GM19099 (cell line): Measurements from ENCODE around the gene STUM.

Experiments used
- POLR2A ChIP-seq: IDR thresholded peaks from 3 replicates; pipeline ENCODE4 v1.6.1; 2011; ENCODE audit warnings: low read depth; ENCODE audit not compliant: insufficient read length; ENCODE audit errors: extremely low read depth

STUM gene

DNA sequence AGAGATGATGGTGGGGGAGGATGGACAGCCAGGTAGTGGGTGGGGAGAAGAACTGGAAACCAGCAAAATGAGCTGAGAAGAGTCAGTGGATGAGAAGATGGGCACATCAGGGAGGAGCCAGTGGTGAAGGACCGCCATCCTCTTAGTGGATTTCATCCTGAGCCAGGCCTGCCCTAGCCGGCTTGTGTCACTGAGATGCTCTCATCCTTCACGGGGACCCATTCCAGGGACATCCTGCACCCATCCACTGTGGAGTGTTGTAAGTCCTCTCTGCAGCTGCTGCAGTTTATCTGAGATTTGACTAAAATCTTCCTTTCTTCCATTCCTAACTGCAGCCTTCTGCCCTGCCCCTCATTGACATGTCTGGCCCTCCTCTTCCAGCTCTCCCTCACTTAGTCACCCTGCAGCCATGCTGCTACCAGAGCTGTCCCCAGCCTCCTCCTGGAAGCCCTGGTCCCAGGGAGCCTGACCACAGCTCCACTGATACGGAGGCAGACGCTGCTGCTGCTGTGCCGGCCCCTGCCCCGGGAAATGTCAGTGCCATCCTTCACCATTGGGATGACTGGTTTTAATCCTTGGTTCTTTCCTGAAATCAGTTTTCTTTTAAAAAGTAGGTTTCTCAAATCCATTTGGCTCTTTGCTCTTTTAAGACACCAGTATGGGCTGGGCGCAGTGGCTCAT is 33.2 kb downstream of the STUM start:
- TF ChIP-seq POLR2A, result no peak

DNA sequence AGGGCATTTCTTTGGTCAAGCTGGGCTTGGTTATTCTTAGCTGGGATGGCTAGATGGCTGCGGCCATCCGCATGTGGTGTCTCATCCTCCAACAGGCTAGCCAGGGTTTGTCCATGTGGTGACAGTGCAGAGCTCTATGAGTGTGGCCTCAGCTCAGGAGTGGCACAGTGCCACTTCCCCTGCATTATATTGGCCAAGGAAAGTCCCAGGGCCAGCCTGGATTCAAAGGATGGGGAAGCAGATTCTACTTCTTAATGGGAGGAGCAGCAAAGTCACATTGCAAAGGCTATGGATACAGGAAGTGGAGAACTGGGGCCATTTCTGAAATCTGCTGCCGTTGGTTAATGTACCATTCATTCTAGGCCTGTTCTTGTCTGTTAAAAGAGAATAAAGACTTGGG is 34.4 kb downstream of the STUM start:
- TF ChIP-seq POLR2A, result no peak

DNA sequence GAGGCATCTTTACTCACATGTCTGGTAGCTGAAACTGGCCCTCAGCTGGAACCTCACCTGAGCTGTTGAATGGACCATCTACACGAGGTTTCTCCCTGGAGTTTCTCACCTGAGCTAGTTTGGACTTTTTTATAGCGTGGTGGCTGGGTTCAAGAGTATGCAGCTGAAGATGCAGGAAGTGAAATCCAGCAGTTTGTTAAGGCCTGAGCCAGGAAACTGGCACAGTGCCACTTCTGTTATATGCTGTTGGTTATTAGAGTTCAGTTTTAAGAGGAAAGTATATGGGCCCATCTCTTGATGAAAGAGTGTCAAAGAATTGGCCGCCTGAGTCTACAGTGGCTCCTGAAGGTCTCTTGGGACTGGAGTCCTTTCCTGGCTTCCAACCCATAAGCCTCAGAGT is 35.6 kb downstream of the STUM start:
- TF ChIP-seq POLR2A, result no peak

DNA sequence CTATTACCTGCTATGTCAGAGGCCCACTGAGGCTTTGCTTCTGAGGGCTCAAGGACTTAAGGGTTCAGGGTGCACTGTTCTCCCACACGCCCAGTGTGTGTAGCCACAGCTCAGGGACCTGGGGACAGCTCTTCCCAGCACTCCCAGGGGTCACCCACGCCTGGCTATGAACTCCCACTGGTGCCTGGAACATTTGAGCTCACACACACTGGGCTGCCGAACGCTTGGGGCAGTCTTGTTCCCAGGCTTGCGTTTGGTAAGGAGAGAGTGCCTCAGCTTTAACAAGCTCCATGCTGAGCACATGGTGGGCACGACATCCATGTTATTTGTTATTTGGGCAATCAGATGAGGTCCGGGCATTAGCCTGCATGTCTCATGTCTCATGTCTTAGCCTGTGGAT is 37.6 kb downstream of the STUM start:
- no peak for TF ChIP-seq POLR2A

DNA sequence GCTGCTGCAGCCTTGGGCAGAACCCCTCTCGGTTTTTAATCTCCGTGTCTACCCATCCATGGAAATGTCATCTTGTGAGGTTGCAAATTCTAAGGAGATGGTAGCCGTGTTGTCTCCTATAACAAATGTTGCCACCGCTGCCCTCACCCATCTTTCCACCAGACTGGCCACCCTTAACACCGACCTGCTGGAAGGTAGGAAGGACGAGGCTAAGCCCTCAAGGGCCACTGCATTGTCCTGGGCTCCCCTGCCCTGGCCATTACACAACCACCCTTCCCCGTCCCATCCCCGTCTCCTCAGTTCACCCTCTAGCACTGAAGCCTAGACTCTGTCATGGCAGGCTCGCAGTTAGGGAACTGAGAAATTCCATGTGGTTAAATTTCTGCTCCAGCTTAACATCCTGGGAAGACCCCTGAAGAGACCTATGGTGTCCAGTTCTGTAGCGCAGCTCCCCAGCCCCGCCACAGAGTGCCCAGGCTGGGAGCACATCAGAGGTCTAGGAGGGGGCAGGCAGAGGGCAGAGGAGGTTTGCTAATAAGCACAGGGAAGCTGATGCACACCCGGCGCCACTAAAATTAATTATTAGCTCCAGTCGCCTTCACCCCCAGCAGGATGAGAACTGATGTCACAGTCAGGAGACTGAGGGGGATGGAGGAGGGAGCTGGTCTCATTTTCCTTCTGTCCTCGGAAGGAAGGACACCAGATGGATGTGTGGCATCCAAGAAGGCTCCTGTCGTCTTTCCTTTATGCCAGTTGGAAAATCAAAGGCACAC is 38.3 kb downstream of the STUM start:
- TF ChIP-seq POLR2A, result no peak

DNA sequence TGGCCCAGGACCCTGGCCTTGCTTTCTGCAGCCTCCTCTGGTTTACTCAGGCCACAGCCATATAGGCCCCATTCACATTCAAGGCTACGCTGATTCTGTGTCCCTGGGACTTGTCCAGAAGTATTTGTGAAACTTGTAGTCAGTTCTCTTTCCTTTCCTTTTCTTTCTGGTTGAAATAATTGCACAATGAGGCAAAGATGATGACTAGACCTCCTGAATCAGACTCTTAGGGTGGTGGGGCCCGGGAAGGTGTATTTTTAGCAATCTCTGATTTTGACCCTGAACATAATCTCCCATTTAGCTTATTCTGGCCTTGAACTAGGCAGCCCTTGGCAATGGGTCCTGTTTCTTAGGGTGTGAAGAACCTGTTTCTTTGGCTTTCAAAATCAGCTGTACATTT is 39.9 kb downstream of the STUM start:
- TF ChIP-seq POLR2A, result no peak

DNA sequence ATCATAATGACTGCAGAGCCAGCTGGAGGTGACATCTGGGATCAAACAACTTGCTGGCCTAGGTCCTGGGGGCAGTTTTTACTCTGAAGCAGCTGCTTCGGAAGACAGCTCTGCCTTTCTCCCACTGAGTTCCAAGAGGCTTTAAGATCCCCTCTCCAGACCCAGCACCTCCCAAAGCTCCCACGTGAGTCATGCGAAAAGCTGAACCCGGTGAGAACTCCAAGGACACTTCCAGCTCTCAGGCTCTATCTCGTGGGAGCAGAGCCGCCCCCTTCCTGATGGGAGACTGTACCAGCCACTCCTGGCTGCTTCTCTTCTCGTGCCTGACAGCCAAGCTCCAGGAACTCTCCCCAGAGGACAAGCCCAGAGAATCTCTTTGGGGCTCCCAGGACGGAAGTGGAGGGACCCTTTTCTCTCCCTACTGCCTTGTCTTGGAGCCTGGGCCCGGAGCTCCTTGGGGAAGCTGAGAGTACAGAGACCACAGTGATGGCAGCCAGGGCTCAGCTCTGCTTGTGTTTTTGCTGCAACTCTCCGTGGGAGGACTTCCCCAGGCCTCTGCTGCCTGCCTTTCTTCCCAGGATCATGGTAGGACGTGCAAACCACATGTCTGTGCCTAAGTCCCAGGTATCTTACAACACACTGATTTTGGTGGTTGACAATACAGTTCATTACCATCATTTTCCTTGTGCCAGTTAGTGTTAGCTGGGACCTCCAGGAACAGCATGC is 40.6 kb downstream of the STUM start:
- TF ChIP-seq POLR2A, result no peak

DNA sequence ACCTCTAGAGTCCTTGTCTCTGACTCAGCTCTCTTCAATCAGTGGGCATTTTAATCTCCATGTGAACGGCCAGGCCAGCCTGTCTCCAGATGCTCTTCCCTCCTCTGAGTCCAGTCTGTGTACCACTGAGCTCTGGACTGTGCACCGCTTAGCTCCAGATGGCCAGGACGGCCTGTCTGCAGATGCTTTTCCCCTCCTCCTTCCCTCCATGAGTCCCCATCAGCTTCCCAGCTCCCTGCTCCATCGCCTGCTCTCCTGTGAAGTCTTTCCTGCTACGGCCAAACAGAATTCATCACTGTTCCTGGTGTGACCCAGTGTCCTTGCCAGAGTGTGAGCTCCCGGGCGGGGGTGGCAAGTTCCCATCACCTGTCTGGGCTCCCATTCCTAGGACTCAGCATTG is 42.0 kb downstream of the STUM start:
- no peak for TF ChIP-seq POLR2A

DNA sequence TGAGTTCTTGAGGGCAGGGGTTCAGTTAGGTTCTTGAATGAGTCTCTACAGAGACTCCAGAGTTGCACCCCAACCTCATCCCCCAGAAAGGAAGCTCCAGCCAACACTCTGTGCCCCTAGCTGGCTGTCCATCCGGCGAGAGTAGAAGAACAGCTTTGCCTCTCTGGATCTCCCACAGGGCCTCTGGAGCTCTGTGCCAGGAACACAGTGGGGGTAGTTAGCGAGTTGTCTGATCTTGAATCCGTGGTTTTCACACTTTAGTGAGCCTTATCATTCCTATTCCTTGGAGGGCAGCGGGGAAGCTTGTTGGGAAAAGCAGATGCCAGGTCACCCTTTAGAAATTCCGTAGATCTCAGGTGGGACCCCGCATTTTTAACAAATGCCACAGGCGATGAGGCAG is 45.0 kb downstream of the STUM start:
- TF ChIP-seq POLR2A, result no peak

DNA sequence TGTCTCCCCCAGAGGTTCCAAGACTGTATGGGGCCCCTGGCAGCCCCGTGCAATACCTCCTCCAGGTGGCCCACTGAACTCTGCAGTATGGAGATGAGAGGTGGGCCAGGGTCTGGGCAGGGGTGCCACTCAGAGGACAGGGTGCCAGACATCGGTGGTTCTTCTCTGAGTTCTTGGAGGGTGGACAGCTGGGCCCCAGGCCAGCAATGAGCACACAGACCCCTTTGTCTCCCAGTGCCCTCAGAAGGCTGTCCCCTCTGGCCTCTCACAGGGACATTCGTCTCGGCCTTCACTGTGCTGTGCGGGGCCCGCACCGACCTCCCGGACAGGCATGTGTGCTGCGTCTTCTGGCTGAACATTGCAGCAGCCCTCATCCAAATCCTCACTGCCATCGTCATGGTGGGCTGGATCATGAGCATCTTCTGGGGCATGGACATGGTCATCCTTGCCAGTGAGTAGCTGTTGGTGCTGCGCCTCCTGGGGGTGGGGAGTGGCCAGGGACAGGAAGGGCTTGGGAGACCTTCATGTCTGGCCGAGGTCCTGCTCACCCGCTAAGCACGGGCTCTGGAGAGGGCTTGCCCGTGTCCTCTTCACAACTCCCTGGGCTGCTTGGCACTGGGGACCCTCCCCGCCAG is 48.1 kb downstream of the STUM start:
- no peak for TF ChIP-seq POLR2A

DNA sequence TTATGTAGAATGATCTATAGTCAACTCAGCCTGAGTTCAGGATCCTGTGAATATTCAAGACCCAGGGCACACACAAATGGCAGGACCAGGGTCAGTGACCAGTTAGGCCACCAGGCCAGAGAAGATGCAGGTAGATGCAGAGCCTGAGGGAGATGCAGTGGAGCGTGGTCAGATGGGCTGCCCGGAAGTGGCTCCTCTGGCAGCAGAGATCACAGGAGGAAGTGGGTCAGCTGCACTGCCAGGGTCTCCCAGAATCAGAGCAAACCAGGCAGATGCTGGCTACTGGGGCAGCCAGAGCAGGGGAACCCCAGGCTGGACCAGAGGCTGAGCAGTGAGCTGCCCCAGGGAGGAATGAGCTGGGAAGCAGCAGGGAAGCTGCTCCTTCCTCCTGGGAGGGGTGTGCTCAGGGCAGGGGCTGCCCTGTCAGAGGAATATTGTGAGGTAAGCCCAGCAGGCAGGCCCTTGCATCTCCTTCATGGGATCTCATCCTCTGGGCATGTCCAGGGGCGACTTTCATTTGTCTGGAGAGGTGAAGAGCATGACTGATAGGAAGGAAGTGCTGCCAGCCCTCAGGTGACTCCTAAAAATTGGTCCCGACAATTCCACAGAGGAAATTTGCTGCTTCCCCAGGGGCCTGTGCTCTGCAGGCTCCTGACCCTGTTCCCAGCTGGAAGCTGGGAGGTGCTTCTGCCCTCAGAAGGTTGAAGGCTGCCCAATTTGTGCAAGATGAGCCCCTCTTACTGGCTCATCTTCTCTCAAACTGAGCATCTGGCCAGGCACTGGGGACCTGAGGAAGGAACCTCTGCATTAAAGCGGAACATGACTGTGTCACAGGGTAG is 49.3 kb downstream of the STUM start:
- TF ChIP-seq POLR2A, result no peak

DNA sequence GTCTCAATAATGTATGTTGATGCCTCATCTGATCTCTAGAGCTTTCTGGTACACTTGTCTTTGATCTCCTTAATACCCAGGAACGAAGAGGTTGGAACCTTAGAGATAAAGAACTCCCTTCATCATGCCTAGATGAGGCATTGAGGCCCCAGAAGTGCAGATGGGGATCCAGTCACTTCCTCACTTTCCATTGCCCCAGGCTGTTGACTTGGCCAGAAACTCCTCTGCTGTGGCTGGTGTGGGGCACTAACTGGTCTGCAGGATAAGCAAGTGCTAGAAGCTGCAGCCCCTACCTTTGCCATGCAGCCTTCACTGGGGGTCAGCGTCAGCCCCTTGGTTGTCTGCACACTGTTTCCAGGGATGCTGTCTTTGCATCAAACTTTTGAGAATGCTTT is 49.9 kb downstream of the STUM start:
- no peak for TF ChIP-seq POLR2A

DNA sequence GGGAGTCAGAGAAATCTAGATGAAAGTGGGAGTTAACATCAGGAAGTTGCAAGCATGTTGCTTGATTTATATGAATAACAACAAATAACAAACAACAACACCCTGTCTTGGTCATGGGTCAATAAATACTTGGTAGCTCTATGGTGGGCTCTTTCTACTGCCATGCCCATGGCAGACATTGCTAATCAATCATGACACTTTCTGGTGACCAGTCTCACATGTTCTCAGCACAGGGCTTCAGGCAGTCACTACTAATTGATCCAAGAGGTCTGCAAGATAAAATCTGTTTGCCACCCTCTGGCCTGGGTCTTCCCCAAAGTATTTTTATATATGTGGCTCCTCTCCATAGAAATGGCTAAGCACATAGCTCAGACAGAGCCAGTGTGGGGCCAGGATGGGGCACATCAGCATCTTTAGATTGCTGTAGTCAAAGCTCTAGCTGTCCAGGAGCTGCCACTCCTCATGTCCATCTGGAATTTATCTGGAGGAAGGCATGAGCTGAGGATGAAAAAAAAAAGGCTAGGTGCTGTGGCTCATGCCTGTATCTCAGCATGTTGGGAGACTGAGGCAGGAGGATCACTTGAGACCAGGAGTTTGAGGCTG is 51.2 kb downstream of the STUM start:
- TF ChIP-seq POLR2A, result no peak

DNA sequence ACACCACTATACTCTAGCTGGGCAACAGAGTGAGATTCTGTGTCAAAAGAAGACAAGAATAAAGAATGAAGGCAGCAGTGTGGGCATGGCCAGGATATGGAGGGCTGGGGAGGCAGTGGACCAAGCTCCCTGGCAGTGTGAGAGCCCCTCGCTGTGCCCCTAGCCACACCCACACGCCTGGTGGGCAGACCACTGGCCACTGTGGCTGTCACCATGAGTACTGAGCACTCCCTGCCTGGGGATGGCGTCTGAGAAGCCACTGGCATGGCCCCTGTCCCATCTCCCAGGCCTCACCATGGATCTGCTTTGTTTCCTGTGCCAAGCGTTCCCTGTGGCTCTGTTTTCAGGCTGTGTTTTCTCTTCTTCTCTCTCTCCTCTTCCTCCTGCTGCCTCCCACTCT is 51.7 kb downstream of the STUM start:
- TF ChIP-seq POLR2A, result no peak
